PC-9 (cell line): Measurements from ENCODE around the gene FILIP1.

Source experiments
- CTCF ChIP-seq: fragments of 200-600 bp; sonication (generic); conservative IDR thresholded peaks from 2 replicates; pipeline ENCODE4 v1.6.1; 2017; ENCODE audit warnings: mixed run types, antibody characterized with exemption, mild to moderate bottlenecking, moderate library complexity
- EZH2 ChIP-seq: fragments of 200-600 bp; sonication (generic); IDR thresholded peaks from 2 replicates; pipeline ENCODE4 v1.8.0; 2017; ENCODE audit warnings: antibody characterized with exemption, low read depth

- TF ChIP-seq EZH2: no peak
- no peak for TF ChIP-seq CTCF
Measured at GRCh38 chr6:75505424-75505823, 11.8 kb upstream of the FILIP1 start.
